ENCODE data around the gene PRKCE.

Gene PRKCE

DNA sequence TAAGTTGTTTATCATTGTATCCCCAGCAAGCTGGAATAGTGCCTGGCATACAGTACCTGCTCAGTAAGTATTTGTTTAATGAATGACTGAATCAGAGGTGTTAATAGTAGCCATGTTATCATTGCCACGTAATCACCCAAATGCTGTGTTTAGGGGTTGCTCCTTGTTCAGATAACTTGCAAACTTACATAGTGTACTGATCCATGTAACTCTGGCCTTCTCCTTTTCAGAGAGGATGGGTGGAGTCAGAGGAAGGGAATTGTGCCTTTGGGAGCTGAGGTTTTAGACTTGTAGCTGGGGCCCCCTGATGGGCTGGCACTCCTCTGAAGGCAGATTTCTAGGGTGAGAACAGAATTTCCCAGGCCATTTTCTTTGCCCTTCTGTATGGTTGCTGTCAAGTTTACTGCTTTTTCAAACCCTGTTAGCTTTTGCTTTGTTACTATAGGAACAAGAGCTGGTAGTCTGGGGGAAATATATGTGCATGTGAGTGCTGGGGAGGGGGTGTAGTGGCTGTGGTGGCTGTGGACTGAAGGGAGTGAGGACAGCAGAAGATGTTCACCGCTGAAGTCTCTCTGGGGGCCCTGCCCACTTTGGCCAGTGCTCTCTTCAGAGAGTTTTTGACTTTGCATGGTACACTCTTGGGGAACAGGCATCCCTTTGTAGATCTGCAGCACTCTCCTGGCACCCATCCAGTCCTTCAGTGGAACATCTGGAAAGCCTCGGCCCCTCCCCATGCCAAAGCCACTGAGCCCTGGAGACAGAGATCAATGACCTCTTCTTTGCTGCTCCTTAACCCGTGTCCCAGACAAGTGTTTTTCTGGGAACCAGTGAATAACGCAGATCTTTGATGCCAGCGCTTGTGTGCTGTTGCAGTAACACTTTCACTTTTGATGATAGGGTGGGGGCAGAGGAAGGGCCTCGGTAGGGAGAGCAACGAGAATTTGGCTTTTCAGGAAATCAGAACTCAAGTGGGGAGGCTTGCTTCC is 209.0 kb downstream of the PRKCE start:
- DNase-seq (ENCODE audit: low spot score), result no peak

DNA sequence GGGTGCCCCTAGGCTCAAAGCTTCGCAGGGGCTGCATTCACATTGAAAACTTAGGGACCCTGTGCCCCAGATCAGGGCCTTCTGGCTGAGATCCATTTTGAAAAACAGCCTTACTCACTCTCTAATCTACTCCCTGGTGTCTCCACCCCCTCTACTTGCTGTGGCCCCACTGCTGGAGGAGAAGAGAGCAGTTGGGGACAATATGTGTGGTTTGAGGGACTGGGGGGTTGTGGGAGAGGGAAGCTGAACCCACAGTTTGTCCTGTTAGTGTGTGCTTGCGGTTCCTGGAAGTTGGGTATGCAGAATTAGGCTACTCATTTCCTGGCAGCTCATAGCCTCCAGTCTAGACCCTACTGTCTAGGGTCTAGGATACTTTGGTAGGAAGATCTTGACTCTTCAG is 211.4 kb downstream of the PRKCE start:
- no peak for DNase-seq (ENCODE audit: low spot score)

DNA sequence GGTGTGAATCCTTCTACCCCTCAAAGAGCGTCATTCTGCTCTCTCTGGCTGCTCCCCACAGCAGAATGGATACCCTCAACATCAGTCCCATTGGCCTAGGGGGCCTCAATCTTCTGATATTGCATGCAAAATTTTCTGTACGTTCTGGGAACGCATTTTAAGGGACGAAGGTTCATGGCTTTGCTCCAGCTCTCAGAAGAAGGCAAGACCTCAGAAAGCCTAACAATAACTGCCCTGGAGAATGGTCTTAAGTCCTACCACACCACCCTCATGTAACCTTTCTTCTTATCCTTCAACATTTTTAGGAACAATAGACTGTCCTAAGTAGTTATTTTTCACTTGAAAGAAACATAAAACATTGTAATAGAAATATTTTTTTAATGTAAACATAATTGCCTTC is 212.6 kb downstream of the PRKCE start:
- no peak for DNase-seq (ENCODE audit: low spot score)

GRCh38 chr2:45867349-45867748 is 215.9 kb downstream of the PRKCE start:
- no peak for DNase-seq (ENCODE audit: low spot score)

DNA sequence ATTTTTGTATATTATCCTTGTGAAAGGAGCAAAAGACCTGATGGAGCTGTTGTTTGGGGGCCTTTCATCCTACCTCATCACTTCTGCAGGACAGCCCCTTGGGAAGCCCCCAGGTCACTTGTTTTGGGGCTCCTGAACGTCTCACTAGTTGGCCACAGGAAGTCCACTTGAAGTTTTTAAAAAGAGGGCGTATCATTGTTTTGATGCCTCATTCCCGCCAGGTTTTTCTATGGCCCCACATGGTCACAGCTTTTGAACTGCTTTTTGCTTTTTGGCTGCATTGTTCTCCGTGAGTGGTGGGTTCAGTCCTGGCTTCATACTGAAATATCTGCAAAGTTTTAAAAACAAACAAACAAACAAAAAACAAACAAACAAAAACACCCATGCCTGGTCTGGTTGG is 216.3 kb downstream of the PRKCE start:
- no peak for DNase-seq (ENCODE audit: low spot score)

DNA sequence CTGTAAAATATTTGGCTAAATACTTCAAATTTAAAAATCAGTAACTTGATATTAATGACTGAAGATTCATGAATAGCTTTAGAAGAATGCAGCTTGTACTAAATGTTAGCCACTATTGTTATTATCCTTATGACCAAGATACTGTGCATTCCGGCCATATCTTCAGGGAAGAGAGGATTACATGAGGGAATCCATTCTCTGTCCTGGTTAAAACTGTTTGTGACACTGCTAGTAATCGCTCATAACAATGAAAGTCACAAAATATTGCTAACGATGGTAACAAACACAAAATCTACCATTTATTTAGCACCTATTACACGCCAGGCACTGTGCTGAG is 217.7 kb downstream of the PRKCE start:
- DNase-seq (ENCODE audit: low spot score), result no peak

DNA sequence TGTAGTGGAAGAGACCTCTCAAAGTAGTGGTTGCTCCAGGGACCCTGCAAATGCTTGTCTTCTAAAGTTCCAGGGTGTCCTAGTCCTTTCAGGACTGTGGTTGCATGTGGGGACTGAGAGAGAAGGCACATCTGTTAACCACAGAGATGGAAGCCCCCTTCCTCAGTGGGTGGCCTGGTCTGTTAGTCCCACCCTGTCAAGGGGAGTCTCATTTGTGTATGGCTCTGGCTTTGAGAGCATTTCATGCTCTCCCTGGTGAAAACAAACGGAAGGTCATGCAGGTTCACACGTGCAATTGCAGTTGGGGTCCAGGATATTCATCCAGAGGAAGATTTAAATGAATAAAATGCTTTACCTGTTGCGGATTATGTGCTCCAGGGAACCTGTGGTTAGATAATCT is 219.6 kb downstream of the PRKCE start:
- DNase-seq (ENCODE audit: low spot score), result no peak

DNA sequence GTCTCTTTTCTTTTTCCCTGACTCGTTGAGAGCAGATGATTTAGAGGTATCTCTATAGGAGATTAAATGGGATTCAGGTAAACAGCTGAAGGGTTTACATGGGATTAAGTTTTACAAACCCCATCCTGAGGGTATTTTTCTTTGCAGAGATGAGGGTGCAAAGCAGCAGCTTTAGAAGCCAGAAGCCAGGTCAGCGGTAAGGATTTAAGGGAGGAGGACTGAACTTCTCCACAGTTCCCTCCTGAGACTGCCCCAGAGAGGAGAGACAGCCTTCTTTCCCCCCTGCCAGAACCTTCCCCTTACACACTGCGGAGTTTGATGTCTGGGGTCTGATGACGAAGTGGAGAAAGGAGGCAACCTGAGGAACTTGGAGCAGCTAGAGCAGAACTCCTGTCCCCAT is 220.1 kb downstream of the PRKCE start:
- no peak for DNase-seq (ENCODE audit: low spot score)

- no peak for DNase-seq (ENCODE audit: low spot score)
Measured at GRCh38 chr2:45872211-45872610, 220.7 kb downstream of the PRKCE start.

DNA sequence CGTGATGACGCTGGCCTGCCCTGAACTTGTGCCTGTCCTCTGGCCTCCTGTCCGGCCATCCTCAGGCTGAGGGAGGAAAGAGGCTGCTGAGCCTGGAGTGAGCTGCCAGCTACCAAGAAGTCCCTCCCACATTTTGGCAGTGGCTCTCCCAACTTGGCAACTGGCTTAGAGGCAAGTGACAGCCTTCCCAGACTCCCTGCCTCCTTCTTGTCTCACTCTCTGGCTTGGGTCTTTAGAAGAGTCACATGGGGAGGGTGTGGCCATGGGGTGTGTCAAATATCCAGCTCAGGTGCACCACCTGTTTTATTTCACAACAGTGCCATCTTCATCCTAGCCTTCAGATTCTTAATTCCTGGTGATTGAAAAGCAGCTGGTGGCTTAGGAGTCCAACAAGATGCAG is 222.9 kb downstream of the PRKCE start:
- no peak for DNase-seq (ENCODE audit: low spot score)

- DNase-seq (ENCODE audit: low spot score), result no peak
Measured at GRCh38 chr2:45876611-45877010, 225.1 kb downstream of the PRKCE start.

- no peak for DNase-seq (ENCODE audit: low spot score)
Measured at GRCh38 chr2:45879406-45879805, 227.9 kb downstream of the PRKCE start.

GRCh38 chr2:45879936-45880335 is 228.5 kb downstream of the PRKCE start:
- DNase-seq (ENCODE audit: low spot score), result no peak

DNA sequence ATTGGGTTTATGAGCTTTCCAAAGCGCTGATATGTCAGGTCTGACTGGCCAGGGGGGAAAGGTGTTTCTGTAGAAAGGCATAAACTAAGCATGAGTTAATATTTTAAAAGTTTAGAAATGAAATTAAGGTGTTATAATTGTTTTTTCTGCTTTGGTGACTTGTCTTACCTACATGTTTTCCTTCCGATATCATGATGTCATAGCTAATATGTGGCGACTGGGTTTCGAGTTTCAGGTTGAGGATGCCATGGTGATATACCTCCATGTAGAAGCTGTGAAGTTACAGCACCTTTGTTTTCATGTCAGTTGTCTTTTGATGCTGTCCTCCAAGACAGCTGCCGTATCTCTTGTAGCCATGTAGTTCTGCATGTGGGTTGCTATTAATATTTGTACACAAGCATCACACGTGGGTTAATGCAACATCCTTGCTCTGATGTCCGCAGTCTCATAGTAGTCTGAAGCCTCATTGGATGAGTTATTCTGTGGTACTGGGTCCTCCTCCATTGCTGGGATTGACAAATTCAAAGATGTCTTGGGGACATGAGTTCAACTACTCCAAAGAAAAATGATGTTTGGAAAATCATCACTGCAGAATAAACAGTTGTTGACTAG is 230.6 kb downstream of the PRKCE start:
- DNase-seq (ENCODE audit: low spot score), result no peak

GRCh38 chr2:45882707-45883602 is 231.5 kb downstream of the PRKCE start:
- DNase-seq (ENCODE audit: low spot score), result no peak

DNA sequence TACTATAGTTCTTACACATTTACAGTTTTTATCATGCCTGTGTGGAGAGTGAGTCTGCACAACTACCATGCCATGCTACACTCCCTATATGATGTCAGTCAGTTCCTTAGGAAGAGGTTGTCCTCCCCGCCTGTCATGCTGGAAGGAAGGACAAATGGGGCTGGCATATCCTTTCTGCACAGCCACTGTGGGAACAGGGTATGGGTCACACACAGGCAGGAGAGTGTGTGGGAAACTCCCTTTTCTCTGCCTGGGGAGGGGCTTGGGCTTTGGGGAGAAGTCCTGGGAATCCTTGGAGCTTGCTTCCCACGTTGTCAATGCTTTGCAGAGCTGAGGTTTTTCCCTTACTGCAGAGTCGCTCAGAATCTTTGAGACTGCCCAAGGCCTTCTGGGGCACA is 232.1 kb downstream of the PRKCE start:
- no peak for DNase-seq (ENCODE audit: low spot score)

DNA sequence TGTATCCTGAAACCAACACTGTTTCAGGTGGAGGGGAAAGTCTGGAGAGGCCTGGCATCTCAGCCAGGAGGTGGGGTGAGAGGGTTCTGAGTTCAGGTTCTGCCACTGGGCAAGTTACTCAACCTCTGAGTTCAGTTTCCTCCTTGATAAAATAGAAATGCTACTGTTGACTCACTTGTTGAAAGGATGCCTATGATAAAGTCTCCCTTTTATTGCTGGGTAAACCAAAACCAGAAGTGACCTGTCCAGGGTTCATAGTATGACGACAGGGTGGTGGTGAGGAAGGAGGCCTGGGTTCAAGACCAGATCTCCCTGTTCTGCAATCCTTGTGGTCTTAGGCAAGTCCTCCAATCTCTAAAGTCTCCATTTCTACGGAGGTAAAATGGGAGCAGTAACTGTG is 232.7 kb downstream of the PRKCE start:
- DNase-seq (ENCODE audit: low spot score), result no peak

GRCh38 chr2:45885171-45885621 is 233.7 kb downstream of the PRKCE start:
- DNase-seq (ENCODE audit: low spot score), result no peak

GRCh38 chr2:45886171-45886663 is 234.7 kb downstream of the PRKCE start:
- DNase-seq (ENCODE audit: low spot score), result no peak

DNA sequence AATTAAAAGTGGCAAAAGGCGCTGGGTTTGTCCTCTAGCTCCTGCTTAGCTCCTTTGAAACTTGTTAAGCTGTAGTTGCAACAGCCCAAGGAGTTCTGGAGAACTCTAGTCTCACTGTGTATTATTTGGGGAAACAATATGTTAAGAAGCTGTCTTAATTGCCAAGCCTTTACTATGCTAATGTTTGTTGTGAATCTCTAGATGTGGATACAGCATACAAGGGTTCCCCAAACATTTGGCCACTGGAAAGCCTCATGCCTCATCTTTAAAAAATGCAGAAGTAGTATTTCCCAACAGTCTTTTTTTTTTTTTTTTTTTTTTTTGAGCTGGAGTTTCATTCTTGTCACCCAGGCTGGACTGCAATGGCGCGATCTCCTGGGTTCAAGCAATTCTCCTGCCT is 236.7 kb downstream of the PRKCE start:
- no peak for DNase-seq (ENCODE audit: low spot score)

DNA sequence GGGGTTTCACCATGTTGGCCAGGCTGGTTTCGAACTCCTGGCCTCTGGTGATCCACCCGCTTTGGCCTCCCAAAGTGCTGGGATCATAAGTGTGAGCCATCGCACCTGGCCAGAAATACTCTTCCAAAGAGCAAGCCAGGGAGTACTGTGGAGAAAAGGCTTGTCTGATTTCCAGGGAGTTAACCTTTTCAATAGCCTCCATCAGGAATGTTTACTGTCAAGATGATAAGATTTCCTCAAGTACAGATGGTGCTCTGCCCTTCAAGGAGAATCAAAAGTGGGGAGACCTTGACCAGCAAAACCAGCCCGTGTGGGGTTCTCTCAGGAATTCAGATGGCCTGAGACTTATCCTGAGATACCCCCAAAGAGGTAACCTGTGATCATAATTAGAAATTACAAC is 237.2 kb downstream of the PRKCE start:
- DNase-seq (ENCODE audit: low spot score), result no peak

DNA sequence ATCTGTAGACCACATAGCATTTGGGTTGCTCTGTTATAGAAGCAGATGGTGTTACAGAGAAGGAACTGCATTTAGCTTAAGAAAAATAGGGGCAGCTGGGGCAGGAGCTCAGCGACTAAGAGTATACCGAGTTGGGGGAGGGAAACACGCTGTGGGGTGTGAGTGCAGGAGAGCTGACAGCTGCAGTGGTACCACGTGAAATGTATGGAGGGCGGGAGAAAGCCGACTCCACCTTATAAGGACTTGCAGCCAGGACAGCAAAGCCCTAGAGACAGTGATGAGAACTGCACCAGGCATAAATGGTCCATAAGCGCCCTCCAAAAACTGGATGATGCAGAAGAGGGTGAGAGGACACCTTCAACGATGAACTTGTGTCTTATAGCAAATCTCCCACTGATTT is 237.6 kb downstream of the PRKCE start:
- DNase-seq (ENCODE audit: low spot score), result peak; percentile 50

All from iPS-NIHi11 (cell line).